ENCODE measurements around the gene HIGD2A. TPM values are rescaled to one million over a fixed set of nuclear protein-coding genes. Genes with fewer than 3 reads are reported as not detected.
A peak's percentile ranks its signal among the peaks of the same experiment; 100 is the strongest.

Gene HIGD2A
- total RNA-seq, 1 donor from 2014 or later: 139 TPM

DNA sequence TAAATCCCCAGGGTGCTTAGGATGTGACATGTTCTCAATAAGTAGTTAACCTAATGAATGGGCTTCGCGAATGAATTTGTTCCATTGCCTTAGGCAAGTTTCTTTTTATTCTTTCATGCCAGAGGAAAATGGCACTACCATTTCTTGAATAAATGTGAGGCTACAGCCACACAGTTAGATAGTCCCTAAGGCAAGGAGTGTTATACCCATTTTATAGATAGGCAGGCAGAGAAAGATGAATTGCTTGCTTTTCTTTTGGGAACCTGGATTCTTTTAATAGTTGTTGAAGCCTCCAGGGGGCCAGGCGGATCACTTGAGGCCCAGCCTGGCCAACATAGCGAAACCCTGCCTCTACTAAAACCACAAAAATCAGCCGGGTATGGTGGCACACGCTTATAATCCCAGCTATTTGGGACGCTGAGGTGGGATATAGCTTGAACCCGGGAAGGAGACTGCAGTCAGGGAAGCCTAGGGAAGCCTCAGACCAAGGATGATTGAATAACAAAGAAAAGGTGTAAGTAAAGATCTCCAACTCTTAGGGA is 1.1 kb upstream of the HIGD2A start:
- Histone ChIP-seq H3K4me3 (ENCODE audit: low read depth, low read length) (peak overlapping the region; percentile 99), H3K36me3 (ENCODE audit: control insufficient read depth, insufficient read depth, low read length) (peaks cover 5% of the 10 kb centered on the region), H3K27me3 (ENCODE audit: control insufficient read depth, insufficient read depth, low read length) (no peaks in the 10 kb centered on the region)
- no peak for DNase-seq (ENCODE audit: low read depth)
- TF ChIP-seq, protein P1, sequence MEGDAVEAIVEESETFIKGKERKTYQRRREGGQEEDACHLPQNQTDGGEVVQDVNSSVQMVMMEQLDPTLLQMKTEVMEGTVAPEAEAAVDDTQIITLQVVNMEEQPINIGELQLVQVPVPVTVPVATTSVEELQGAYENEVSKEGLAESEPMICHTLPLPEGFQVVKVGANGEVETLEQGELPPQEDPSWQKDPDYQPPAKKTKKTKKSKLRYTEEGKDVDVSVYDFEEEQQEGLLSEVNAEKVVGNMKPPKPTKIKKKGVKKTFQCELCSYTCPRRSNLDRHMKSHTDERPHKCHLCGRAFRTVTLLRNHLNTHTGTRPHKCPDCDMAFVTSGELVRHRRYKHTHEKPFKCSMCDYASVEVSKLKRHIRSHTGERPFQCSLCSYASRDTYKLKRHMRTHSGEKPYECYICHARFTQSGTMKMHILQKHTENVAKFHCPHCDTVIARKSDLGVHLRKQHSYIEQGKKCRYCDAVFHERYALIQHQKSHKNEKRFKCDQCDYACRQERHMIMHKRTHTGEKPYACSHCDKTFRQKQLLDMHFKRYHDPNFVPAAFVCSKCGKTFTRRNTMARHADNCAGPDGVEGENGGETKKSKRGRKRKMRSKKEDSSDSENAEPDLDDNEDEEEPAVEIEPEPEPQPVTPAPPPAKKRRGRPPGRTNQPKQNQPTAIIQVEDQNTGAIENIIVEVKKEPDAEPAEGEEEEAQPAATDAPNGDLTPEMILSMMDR (IDR thresholded peaks at IDR 0.05; ENCODE audit: insufficient read depth, low read length, poor library complexity, severe bottlenecking): no peak

DNA sequence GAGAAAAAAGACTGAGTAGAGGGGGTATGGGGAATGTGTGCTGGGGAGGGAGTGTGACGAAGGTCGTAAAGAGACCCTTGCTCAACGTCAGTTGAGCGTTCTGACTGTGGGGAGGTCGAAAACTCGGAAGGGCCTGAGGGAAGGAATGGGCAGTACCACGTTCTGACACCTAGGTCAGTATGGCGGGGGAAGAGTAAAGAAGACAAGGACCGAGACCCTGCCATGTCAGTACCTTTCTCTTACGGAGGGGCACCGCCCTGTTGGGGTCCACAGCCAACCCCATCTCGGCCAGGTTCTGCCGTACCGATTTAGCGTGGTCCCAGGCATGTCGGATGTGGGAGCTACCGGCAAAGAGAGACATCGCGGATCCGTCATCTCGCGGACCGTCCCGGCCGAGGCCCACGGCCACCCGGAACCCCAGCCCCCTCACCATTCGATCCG is 528 bp upstream of the HIGD2A start:
- no peaks in the 10 kb centered on the region for H3K27me3 ChIP-seq (ENCODE audit: control insufficient read depth, insufficient read depth, low read length)
- no peak for DNase-seq (ENCODE audit: low read depth)
- TF ChIP-seq, protein P1 (IDR thresholded peaks at IDR 0.05; ENCODE audit: insufficient read depth, low read length, poor library complexity, severe bottlenecking): no peak
- H3K4me3 ChIP-seq (ENCODE audit: low read depth, low read length): peak overlapping the region; percentile 99
- H3K36me3 ChIP-seq (ENCODE audit: control insufficient read depth, insufficient read depth, low read length): peaks cover 5% of the 10 kb centered on the region

DNA sequence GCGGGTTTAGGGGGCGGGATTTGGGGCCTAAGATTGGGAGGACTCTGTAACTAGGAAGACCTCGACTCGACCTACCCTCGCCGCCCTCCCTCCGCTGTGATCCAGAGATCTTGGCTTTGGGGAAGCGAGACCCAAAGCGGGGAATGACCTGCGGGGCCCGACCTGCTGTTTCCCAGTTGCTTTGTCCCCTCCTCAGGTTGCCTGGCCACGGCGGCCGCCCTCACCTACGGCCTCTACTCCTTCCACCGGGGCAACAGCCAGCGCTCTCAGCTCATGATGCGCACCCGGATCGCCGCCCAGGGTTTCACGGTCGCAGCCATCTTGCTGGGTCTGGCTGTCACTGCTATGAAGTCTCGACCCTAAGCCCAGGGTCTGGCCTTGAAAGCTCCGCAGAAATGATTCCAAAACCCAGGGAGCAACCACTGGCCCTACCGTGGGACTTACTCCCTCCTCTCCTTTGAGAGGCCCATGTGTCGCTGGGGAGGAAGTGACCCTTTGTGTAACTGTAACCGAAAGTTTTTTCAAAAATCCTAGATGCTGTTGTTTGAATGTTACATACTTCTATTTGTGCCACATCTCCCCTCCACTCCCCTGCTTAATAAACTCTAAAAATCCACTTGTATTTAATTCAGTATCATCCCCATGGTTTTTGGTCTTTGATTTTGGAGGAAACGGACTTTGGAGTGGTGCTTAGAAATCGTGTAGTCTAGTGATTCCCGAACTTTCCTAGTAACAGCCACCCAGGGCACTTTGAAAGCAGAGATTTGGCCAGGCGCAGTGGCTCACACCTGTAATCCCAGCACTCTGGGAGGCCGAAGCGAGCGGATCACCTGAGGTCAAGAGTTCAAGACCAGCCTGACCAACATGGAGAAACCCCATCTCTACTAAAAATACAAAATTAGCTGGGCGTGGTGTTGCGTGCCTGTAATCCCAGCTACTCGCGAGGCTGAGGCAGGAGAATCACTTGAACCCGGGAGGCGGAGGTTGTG is 878 bp downstream of the HIGD2A start:
- TF ChIP-seq, protein P1 (IDR thresholded peaks at IDR 0.05; ENCODE audit: insufficient read depth, low read length, poor library complexity, severe bottlenecking): no peak
- peaks cover 2% of the 10 kb centered on the region for H3K36me3 ChIP-seq (ENCODE audit: control insufficient read depth, insufficient read depth, low read length)
- DNase-seq (ENCODE audit: low read depth): no peak

DNA sequence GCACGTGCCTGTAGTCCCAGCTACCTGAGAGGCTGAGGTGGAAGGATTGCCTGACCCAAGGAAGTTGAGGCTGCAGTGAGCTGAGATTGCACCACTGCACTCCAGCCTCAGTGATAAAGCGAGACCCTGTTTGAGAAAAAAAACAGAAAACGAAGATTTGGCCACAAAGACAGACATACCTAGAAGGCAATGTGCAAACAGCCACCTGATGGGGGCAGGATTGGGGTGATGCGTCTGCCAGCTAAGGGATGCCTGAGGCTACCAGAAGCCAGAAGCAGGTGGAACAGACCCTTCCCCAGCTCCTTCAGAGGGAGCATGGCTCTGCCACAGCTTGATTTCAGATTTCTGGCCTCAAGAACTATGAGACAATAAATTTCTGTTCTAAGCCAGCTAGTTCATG is 2.9 kb downstream of the HIGD2A start:
- Histone ChIP-seq H3K27me3 (ENCODE audit: control insufficient read depth, insufficient read depth, low read length) (no peaks in the 10 kb centered on the region), H3K4me3 (ENCODE audit: low read depth, low read length) (no peak overlapping the region), H3K36me3 (ENCODE audit: control insufficient read depth, insufficient read depth, low read length) (peaks cover 2% of the 10 kb centered on the region)
- DNase-seq (ENCODE audit: low read depth): no peak
- TF ChIP-seq, protein P1 (IDR thresholded peaks at IDR 0.05; ENCODE audit: insufficient read depth, low read length, poor library complexity, severe bottlenecking): no peak

More for the DNA sequence above, 878 bp downstream of the HIGD2A start:
- Histone ChIP-seq H3K27me3 (ENCODE audit: control insufficient read depth, insufficient read depth, low read length) (no peaks in the 10 kb centered on the region), H3K4me3 (ENCODE audit: low read depth, low read length) (peak overlapping the region; percentile 99)

DNA sequence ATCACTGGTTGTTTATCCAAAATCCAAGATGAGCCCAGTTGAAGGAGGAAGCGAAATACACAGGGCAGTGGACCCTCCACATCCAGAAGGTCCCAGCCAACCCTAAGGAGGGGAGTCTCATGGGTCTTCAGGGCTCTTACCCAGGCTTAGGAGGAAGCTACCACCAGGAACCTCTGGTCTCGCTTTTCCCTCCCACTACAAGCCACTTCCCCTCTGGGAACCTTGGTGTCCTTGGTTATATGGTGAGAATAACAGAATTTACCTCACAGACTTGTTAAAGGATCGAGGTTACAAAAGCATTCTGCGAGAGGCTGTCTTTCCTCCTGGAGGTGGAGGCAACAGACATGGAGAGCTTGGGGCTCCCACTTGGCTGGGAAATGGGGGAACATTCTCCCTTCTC is 3.4 kb downstream of the HIGD2A start:
- Histone ChIP-seq H3K4me3 (ENCODE audit: low read depth, low read length) (no peak overlapping the region), H3K36me3 (ENCODE audit: control insufficient read depth, insufficient read depth, low read length) (peaks cover 2% of the 10 kb centered on the region), H3K27me3 (ENCODE audit: control insufficient read depth, insufficient read depth, low read length) (no peaks in the 10 kb centered on the region)

More for the DNA sequence above, 3.4 kb downstream of the HIGD2A start:
- DNase-seq (ENCODE audit: low read depth): no peak
- TF ChIP-seq, protein P1 (IDR thresholded peaks at IDR 0.05; ENCODE audit: insufficient read depth, low read length, poor library complexity, severe bottlenecking): no peak
